DOHH2 (cell line): ENCODE data around the gene DLGAP1.

Experiments used
- H3F3A ChIP-seq: fragments of 200-600 bp; sonication (generic), shearing (Covaris generic); 2 replicates; pipeline ENCODE4 v1.6.0; 2016; ENCODE audit warnings: antibody characterized with exemption, mild to moderate bottlenecking; ENCODE audit not compliant: control insufficient read depth, insufficient read depth
- H3K27ac ChIP-seq: fragments of 200-600 bp; sonication (generic); 2 replicates; pipeline ENCODE4 v1.5.1; 2014; ENCODE audit warnings: low read depth, mild to moderate bottlenecking, low read length, moderate library complexity
- H3K27me3 ChIP-seq: fragments of 200-600 bp; sonication (generic); 2 replicates; pipeline ENCODE4 v1.6.1; 2014; ENCODE audit warnings: mild to moderate bottlenecking, low read length, mixed read lengths; ENCODE audit not compliant: control insufficient read depth
- H3K36me3 ChIP-seq: fragments of 200-600 bp; sonication (generic); 2 replicates; pipeline ENCODE4 v1.6.1; 2014; ENCODE audit warnings: mild to moderate bottlenecking, low read length, moderate library complexity, mixed read lengths; ENCODE audit not compliant: control insufficient read depth
- H3K4me1 ChIP-seq: fragments of 200-600 bp; sonication (generic); 2 replicates; pipeline ENCODE4 v1.6.1; 2014; ENCODE audit warnings: mild to moderate bottlenecking, low read length, mixed read lengths; ENCODE audit not compliant: control insufficient read depth
- H3K4me2 ChIP-seq: fragments of 200-600 bp; sonication (generic); 2 replicates; pipeline ENCODE4 v1.6.0; 2014; ENCODE audit warnings: mild to moderate bottlenecking, low read length, moderate library complexity
- H3K4me3 ChIP-seq: fragments of 200-600 bp; sonication (generic); 2 replicates; pipeline ENCODE4 v1.5.1; 2014; ENCODE audit warnings: mild to moderate bottlenecking, low read length, mixed read lengths
- H3K79me2 ChIP-seq: fragments of 200-600 bp; sonication (generic); 2 replicates; pipeline ENCODE4 v1.6.1; 2014; ENCODE audit warnings: mild to moderate bottlenecking, low read length, mixed read lengths; ENCODE audit not compliant: control insufficient read depth
- H3K9me2 ChIP-seq: fragments of 200-600 bp; sonication (generic); replicated peaks from 2 replicates; pipeline ENCODE4 v1.6.1; 2014; ENCODE audit warnings: mild to moderate bottlenecking, low read length, mixed read lengths; ENCODE audit not compliant: control insufficient read depth
- H3K9me3 ChIP-seq: fragments of 200-600 bp; sonication (generic); 2 replicates; pipeline ENCODE4 v1.6.1; 2014; ENCODE audit warnings: antibody characterized with exemption, low read length, mixed read lengths; ENCODE audit not compliant: control insufficient read depth, insufficient read depth
- H4K20me1 ChIP-seq: fragments of 200-600 bp; sonication (generic); 2 replicates; pipeline ENCODE4 v1.6.0; 2014; ENCODE audit warnings: low read depth, mild to moderate bottlenecking, antibody characterized with exemption, low read length, moderate library complexity; ENCODE audit not compliant: control insufficient read depth, insufficient read depth
- EZH2phosphoT487 ChIP-seq: fragments of 200-600 bp; sonication (generic); IDR thresholded peaks from 2 replicates; pipeline ENCODE4 v1.6.1; 2017; ENCODE audit warnings: borderline replicate concordance, mild to moderate bottlenecking, antibody characterized with exemption, low read length, moderate library complexity, mixed read lengths
- TF ChIP-seq, protein P1 (sequence below): fragments of 200-600 bp; sonication (generic); IDR thresholded peaks from one replicate; pipeline ENCODE4 v1.5.1; 2014; ENCODE audit warnings: antibody characterized with exemption, mild to moderate bottlenecking, low read depth, low read length; ENCODE audit not compliant: poor library complexity, severe bottlenecking

The DLGAP1 gene

GRCh38 chr18:4016391-4017049 is 438.6 kb downstream of the DLGAP1 start:
- Histone ChIP-seq H3K9me2 (no peaks in the 10 kb centered on the region), H3K4me3 (no peak overlapping the region), H3K4me2 (no peak overlapping the region), H3K27ac (no peak overlapping the region), H3K36me3 (no peaks in the 10 kb centered on the region), H3K9me3 (no peaks in the 10 kb centered on the region), H3F3A (no peaks in the 10 kb centered on the region), H3K4me1 (no peaks in the 10 kb centered on the region), H4K20me1 (no peaks in the 10 kb centered on the region), H3K79me2 (no peaks in the 10 kb centered on the region), H3K27me3 (no peaks in the 10 kb centered on the region)
- TF ChIP-seq, protein P1, sequence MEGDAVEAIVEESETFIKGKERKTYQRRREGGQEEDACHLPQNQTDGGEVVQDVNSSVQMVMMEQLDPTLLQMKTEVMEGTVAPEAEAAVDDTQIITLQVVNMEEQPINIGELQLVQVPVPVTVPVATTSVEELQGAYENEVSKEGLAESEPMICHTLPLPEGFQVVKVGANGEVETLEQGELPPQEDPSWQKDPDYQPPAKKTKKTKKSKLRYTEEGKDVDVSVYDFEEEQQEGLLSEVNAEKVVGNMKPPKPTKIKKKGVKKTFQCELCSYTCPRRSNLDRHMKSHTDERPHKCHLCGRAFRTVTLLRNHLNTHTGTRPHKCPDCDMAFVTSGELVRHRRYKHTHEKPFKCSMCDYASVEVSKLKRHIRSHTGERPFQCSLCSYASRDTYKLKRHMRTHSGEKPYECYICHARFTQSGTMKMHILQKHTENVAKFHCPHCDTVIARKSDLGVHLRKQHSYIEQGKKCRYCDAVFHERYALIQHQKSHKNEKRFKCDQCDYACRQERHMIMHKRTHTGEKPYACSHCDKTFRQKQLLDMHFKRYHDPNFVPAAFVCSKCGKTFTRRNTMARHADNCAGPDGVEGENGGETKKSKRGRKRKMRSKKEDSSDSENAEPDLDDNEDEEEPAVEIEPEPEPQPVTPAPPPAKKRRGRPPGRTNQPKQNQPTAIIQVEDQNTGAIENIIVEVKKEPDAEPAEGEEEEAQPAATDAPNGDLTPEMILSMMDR: no peak
- TF ChIP-seq EZH2phosphoT487: no peak

DNA sequence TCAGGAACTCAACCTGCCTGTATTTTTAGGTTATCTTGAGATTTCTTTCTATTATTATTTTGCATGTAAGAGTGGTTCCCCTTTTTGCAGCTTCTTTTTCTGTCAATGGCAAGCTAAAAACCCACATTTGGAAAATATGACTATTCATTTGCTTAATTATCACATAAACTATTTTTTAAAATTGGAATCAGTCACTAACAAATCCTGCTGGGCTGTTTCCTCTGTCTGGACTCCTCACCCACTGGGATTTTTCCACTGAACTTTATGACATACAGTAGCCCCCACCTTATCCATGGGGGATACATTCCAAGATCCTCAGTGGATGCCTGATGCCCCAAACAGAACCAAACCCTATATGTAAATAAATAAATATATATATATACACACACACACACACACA is 447.3 kb downstream of the DLGAP1 start:
- H3K4me3 ChIP-seq: no peak overlapping the region
- no peaks in the 10 kb centered on the region for H3K9me3 ChIP-seq
- H4K20me1 ChIP-seq: no peaks in the 10 kb centered on the region
- H3K27me3 ChIP-seq: no peaks in the 10 kb centered on the region
- no peaks in the 10 kb centered on the region for H3K9me2 ChIP-seq
- no peak overlapping the region for H3K27ac ChIP-seq
- TF ChIP-seq EZH2phosphoT487: no peak
- no peaks in the 10 kb centered on the region for H3K79me2 ChIP-seq
- H3F3A ChIP-seq: no peaks in the 10 kb centered on the region
- H3K36me3 ChIP-seq: no peaks in the 10 kb centered on the region
- H3K4me2 ChIP-seq: no peak overlapping the region
- H3K4me1 ChIP-seq: no peaks in the 10 kb centered on the region

GRCh38 chr18:4004183-4004829 is 450.8 kb downstream of the DLGAP1 start:
- no peak overlapping the region for H3K4me2 ChIP-seq
- no peaks in the 10 kb centered on the region for H3K9me3 ChIP-seq
- H3K36me3 ChIP-seq: no peaks in the 10 kb centered on the region
- no peaks in the 10 kb centered on the region for H3K9me2 ChIP-seq
- no peak for TF ChIP-seq EZH2phosphoT487
- H3K27ac ChIP-seq: no peak overlapping the region
- no peak overlapping the region for H3K4me3 ChIP-seq
- no peaks in the 10 kb centered on the region for H3K4me1 ChIP-seq
- H3K27me3 ChIP-seq: no peaks in the 10 kb centered on the region; the same call in 1 of the 2 replicates
- no peaks in the 10 kb centered on the region for H4K20me1 ChIP-seq
- H3K79me2 ChIP-seq: no peaks in the 10 kb centered on the region
- H3F3A ChIP-seq: no peaks in the 10 kb centered on the region

DNA sequence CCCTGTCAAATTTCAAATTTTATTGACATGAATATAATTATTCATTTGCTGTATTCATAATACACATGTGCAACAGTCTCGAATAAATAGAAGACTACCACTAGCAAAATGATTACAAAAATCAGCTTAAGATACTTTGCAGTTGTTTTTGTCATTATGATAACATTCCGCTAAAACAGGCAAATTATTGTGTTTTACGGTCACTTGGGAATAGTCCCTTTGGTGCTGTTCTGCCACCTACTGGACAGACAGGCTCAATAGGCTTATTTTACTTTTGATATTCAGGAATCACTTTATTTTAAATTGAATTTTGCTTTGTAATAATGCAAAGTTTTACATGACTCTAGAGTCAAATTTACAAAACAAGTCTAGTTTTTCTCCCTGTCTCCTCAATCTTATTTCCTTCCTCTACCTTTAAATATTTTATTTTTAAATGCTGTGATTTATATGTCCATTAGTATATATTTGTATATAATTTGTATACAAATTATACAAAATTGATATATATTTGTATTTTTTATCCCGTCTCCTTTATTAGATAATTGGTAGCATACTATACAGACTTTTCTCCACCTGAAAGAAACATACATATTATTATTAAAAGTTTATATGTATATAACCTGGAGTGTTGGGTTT is 456.3 kb downstream of the DLGAP1 start:
- Histone ChIP-seq H3K36me3 (no peaks in the 10 kb centered on the region), H3K4me3 (no peak overlapping the region), H4K20me1 (no peaks in the 10 kb centered on the region), H3K27ac (no peak overlapping the region), H3K79me2 (no peaks in the 10 kb centered on the region), H3K4me1 (no peaks in the 10 kb centered on the region), H3F3A (no peaks in the 10 kb centered on the region), H3K9me2 (no peaks in the 10 kb centered on the region), H3K4me2 (no peak overlapping the region), H3K27me3 (no peaks in the 10 kb centered on the region; the same call in 1 of the 2 replicates), H3K9me3 (no peaks in the 10 kb centered on the region)
- no peak for TF ChIP-seq EZH2phosphoT487
- TF ChIP-seq, protein P1: peak; percentile 53
